Body of pancreas (tissue), 4 donors: ENCODE data around the gene SCAMP4. TPM values are rescaled to one million over a fixed set of nuclear protein-coding genes. Genes with fewer than 3 reads are reported as not detected.
A peak's percentile ranks its signal among the peaks of the same experiment; 100 is the strongest.

Experiments
- ATAC-seq: fragments of 150-250 bp; one replicate; pipeline ENCODE4 v1.9.1; 2016
- DNase-seq, 4 donors: peaks; one replicate each; pipeline ENCODE4 v3.0.0-alpha.2; 2019
- H3K27ac ChIP-seq, 4 donors: fragments of 200-600 bp; sonication (generic); 1 replicate in 3 of 4; 2 replicates in 1 of 4; pipeline versions ENCODE4 v1.5.1 to v1.6.1; 2016 to 2019; ENCODE audit warnings: mild to moderate bottlenecking in 1 of 4, mixed read lengths in 1 of 4, moderate library complexity in 1 of 4
- H3K27me3 ChIP-seq, 2 donors: fragments of 200-600 bp; sonication (generic); one replicate each; pipeline ENCODE4 v1.6.0; 2016; ENCODE audit warnings: mild to moderate bottlenecking in 1 of 2
- H3K36me3 ChIP-seq, 2 donors: fragments of 200-600 bp; sonication (generic); replicated peaks in 1 of 2; 2 replicates each; pipeline ENCODE4 v1.5.1; 2016; ENCODE audit warnings: low read depth in 2 of 2; ENCODE audit not compliant: insufficient read depth in 1 of 2
- H3K4me1 ChIP-seq: fragments of 200-600 bp; sonication (generic); one replicate; pipeline ENCODE4 v1.6.0; 2016
- H3K4me3 ChIP-seq, 2 donors: fragments of 200-600 bp; sonication (generic); 1 replicate in 1 of 2; 2 replicates in 1 of 2; pipeline ENCODE4 v1.5.1; 2016 to 2019
- H3K9me3 ChIP-seq, 3 donors: fragments of 200-600 bp; sonication (generic); 1 replicate in 2 of 3; 2 replicates in 1 of 3; pipeline ENCODE4 v1.5.1; 2016
- CTCF ChIP-seq, 7 experiments: fragments of 450-650 bp in 4 of 7; fragments of 200-600 bp in 3 of 7; sonication (generic) in 3 of 7; IDR thresholded peaks; one replicate each; pipeline ENCODE4 v1.5.1; 2016 to 2019; ENCODE audit warnings: antibody characterized with exemption in 7 of 7
- POLR2A ChIP-seq, 3 donors: fragments of 450-650 bp; IDR thresholded peaks; one replicate each; pipeline ENCODE4 v1.6.1; 2016; ENCODE audit warnings: antibody characterized with exemption in 3 of 3, mild to moderate bottlenecking in 2 of 3
- WGBS, 2 donors: methylation state at CpG; one replicate each; pipeline ENCODE4 v1.1.5; 2017; 5-methylcytosine and 5-hydroxymethylcytosine counted together
- intact Hi-C: fragments of 100-400 bp; cut with DNase I; formaldehyde crosslinking; loops from one replicate; pipeline ENCODE4 v1.15.1; 2023
- total RNA-seq, 2 donors: library from RNA; depleted of rRNA; stranded (reverse); fragments of >200 nt; gene quantifications; one replicate each; pipeline ENCODE4 v1.1.0, GENCODE V29; 2016

Gene SCAMP4
- total RNA-seq, 2 donors from 2014 or later = 37.6 to 67.2 TPM

DNA sequence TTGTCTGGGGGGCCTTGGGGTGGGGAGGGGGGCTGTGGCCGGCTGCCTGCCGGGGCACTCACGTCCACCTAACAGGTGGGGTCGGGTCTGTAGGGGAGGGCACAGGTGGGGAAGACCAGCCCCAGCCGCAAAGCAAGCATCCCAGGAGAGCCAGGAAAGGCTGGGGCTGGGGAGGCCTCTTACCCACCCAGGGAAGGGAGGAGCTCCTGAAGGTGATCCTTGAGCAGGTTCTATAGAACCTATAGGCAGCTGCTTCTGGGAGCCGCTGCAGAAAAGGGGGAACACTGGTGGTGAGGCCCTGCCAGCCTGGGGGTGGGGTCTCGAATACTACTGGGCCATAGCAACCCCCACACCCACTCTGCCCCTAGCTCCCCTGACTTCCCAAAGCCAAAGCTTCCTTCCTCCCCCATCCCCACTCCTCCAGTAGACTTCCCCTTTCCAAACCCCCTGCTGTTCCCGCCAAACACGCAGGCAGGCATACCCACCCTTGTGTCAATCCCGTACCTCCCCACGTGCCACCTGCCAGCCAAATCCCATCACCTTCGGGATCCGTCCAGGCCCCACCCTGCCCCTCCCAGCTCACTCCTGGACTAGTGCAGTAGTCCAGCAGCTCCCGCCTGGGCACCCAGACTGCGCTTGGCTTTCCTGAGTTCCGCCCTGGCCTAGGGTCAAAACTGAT is 47.4 kb upstream of the SCAMP4 start:
- DNase-seq = peak in 2 of 4 donors; percentile 12 to 37
- intact Hi-C loops = no loop called here
- WGBS, 2 donors = 29 to 73% methylated on average over 10 to 15 of the region's 16 CpGs
- Histone ChIP-seq H3K27me3 (no peaks in the 10 kb centered on the region), H3K4me1 (peaks cover 85% of the 10 kb centered on the region), H3K36me3 (no peaks in the 10 kb centered on the region), H3K9me3 (no peaks in the 10 kb centered on the region), H3K27ac (peak overlapping the region; percentile 42 to 88 (median 82)), H3K4me3 (no peak overlapping the region)
- no peak for ATAC-seq
- TF ChIP-seq CTCF (IDR thresholded peaks at IDR 0.05) = no peak
- no peak for TF ChIP-seq POLR2A (IDR thresholded peaks at IDR 0.05)

GRCh38 chr19:1858412-1859081 is 46.7 kb upstream of the SCAMP4 start:
- DNase-seq = peak in 1 of 4 donors; percentile 11
- peaks cover 78% of the 10 kb centered on the region for H3K4me1 ChIP-seq

GRCh38 chr19:1859331-1859781 is 45.8 kb upstream of the SCAMP4 start:
- intact Hi-C loops = no loop called here
- Histone ChIP-seq H3K36me3 (no peaks in the 10 kb centered on the region), H3K27me3 (no peaks in the 10 kb centered on the region), H3K4me1 (peaks cover 73% of the 10 kb centered on the region), H3K4me3 (no peak overlapping the region), H3K27ac (peak overlapping the region in 1 of 4 donors; percentile 30), H3K9me3 (no peaks in the 10 kb centered on the region)
- TF ChIP-seq POLR2A (IDR thresholded peaks at IDR 0.05) (no peak), CTCF (IDR thresholded peaks at IDR 0.05) (no peak)
- ATAC-seq (no peak), DNase-seq (peak in 1 of 4 donors; percentile 13)
- WGBS, 2 donors = 66 to 70% methylated on average over 14 to 18 of the region's 18 CpGs

More at GRCh38 chr19:1858412-1859081, 46.7 kb upstream of the SCAMP4 start:
- Histone ChIP-seq H3K27me3 (no peaks in the 10 kb centered on the region), H3K9me3 (no peaks in the 10 kb centered on the region), H3K36me3 (no peaks in the 10 kb centered on the region), H3K4me3 (no peak overlapping the region), H3K27ac (peak overlapping the region in 3 of 4 donors; percentile 78 to 88 (median 86))
- ATAC-seq = no peak
- no peak for TF ChIP-seq POLR2A (IDR thresholded peaks at IDR 0.05)
- TF ChIP-seq CTCF (IDR thresholded peaks at IDR 0.05) = no peak
- intact Hi-C loops = no loop called here
- WGBS, 2 donors = 71 to 90% methylated on average over 6 to 10 of the region's 10 CpGs

DNA sequence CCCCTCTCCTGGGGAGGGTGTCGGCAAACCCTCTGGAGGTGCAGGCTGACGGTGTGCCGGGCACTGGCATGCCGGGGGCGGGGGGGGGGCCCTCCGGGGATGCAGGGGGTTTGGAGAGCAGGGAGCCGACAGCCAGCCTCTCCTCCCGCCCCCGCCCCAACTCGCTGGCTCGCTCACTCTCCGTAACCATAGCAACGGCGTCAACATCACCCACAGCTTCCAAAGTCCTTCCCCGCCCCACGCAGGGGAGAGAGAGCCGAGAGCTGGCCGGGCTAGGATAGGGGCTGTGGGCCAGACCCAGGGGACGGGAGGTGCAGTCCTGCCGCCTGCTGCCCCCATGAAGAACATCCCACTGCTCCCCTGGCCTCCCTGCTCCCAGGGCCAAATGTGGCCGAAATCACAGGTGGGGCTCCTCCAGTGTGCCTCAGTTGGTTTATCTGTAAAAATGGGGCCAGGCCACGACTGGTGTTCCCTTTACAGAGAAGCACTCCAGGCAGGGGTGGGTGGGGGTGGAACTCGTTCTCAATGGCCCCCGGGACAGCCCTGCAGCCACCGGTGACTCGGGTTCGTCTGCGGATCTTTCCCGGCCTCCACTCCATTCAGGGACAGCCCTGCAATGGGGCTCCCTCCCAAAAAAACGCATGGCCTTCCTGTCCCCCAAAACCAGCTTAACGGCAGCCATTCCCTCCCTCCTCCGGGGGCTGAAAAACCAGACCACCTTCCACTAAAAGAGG is 45.0 kb upstream of the SCAMP4 start:
- Histone ChIP-seq H3K27ac (no peak overlapping the region), H3K4me1 (peaks cover 77% of the 10 kb centered on the region), H3K9me3 (no peaks in the 10 kb centered on the region), H3K27me3 (no peaks in the 10 kb centered on the region), H3K4me3 (no peak overlapping the region), H3K36me3 (no peaks in the 10 kb centered on the region)
- intact Hi-C loops = no loop called here
- ATAC-seq (no peak), DNase-seq (peak; percentile 51 to 78 (median 67))
- TF ChIP-seq POLR2A (IDR thresholded peaks at IDR 0.05) (no peak), CTCF (IDR thresholded peaks at IDR 0.05) (no peak)
- WGBS, 2 donors = 38 to 73% methylated on average over 5 to 27 of the region's 32 CpGs
